IMR-90 (cell line): ENCODE data around the gene RPS6KA2. TPM values are rescaled to one million over a fixed set of nuclear protein-coding genes. Genes with fewer than 3 reads are reported as not detected.

Experiments used
- ATAC-seq: fragments of 200-7000 bp; cut with Tn5 transposase; 2 replicates; pipeline ENCODE4 v1.9.1; 2020; ENCODE audit warnings: low read depth, mild to moderate bottlenecking, moderate library complexity
- BruUV-seq: library from RNA; stranded (reverse); fragments of 400-500 nt; replicated peaks from 2 replicates; lab custom pipeline; 2021; lab: Mats Ljungman, UMichigan
- CTCF ChIA-PET: fragments of 300-600 bp; formaldehyde crosslinking; extraction: SDS; loops from one replicate; lab custom pipeline; 2021; ENCODE audit warnings: antibody characterized with exemption; lab: Yijun Ruan, JAX
- POLR2A ChIA-PET: fragments of 300-600 bp; sonication (Branson Sonifier 250); formaldehyde crosslinking; loops from one replicate; lab custom pipeline; 2022; ENCODE audit warnings: antibody characterized with exemption; ENCODE audit not compliant: unreplicated experiment; lab: Charles Lee
- DNase-seq: peaks from one replicate; pipeline ENCODE4 v3.0.0; 2013
- H2AFZ ChIP-seq: replicated peaks from 2 replicates; pipeline ENCODE3; 2013; ENCODE audit warnings: low read length, mild to moderate bottlenecking; ENCODE audit not compliant: poor library complexity
- H2AK5ac ChIP-seq: 2 replicates; pipeline ENCODE4 v1.6.1; 2013; ENCODE audit warnings: low read depth, low read length, inconsistent platforms
- H2AK9ac ChIP-seq: replicated peaks from 2 replicates; pipeline ENCODE3; 2013; ENCODE audit warnings: mild to moderate bottlenecking, low read depth, low read length, moderate library complexity; ENCODE audit not compliant: poor library complexity
- H2BK120ac ChIP-seq: 2 replicates; pipeline ENCODE4 v1.6.1; 2013; ENCODE audit warnings: low read depth, low read length, inconsistent platforms
- H2BK15ac ChIP-seq: 3 replicates; pipeline ENCODE4 v1.6.1; 2013; ENCODE audit warnings: low read depth, low read length, inconsistent platforms
- H2BK20ac ChIP-seq: 2 replicates; pipeline ENCODE4 v1.6.1; 2013; ENCODE audit warnings: low read depth, mild to moderate bottlenecking, inconsistent platforms, low read length, moderate library complexity
- H2BK5ac ChIP-seq: 2 replicates; pipeline ENCODE4 v1.6.1; 2013; ENCODE audit warnings: mild to moderate bottlenecking, low read depth, low read length, inconsistent platforms; ENCODE audit not compliant: poor library complexity, severe bottlenecking
- H3K14ac ChIP-seq: replicated peaks from 2 replicates; pipeline ENCODE4 v1.6.1; 2013; ENCODE audit warnings: low read depth, low read length, inconsistent platforms
- H3K18ac ChIP-seq: 2 replicates; pipeline ENCODE4 v1.6.1; 2013; ENCODE audit warnings: low read depth, low read length, control low read depth
- H3K23ac ChIP-seq: 2 replicates; pipeline ENCODE4 v1.6.1; 2013; ENCODE audit warnings: low read depth, low read length, inconsistent platforms
- H3K27ac ChIP-seq: 2 replicates; pipeline ENCODE4 v1.5.1; 2013; ENCODE audit warnings: mild to moderate bottlenecking, control low read depth, low read length; ENCODE audit not compliant: insufficient read depth
- H3K27me3 ChIP-seq: 2 replicates; pipeline ENCODE4 v1.6.1; 2013; ENCODE audit warnings: low read length; ENCODE audit not compliant: control insufficient read depth, insufficient read depth
- H3K36me3 ChIP-seq: 2 replicates; pipeline ENCODE4 v1.6.1; 2013; ENCODE audit warnings: low read length, mixed read lengths; ENCODE audit not compliant: control insufficient read depth, insufficient read depth
- H3K4ac ChIP-seq: 2 replicates; pipeline ENCODE4 v1.6.1; 2013; ENCODE audit warnings: low read depth, low read length, inconsistent platforms
- H3K4me1 ChIP-seq: 2 replicates; pipeline ENCODE4 v1.6.1; 2013; ENCODE audit warnings: low read length, mixed read lengths; ENCODE audit not compliant: control insufficient read depth, insufficient read depth
- H3K4me2 ChIP-seq: 2 replicates; pipeline ENCODE4 v1.6.1; 2013; ENCODE audit warnings: low read depth, mild to moderate bottlenecking, control low read depth, low read length, moderate library complexity
- H3K4me3 ChIP-seq: 2 replicates; pipeline ENCODE4 v1.5.1; 2013; ENCODE audit warnings: low read depth, mild to moderate bottlenecking, control low read depth, low read length, moderate library complexity; ENCODE audit not compliant: insufficient read depth
- H3K56ac ChIP-seq: 2 replicates; pipeline ENCODE4 v1.6.1; 2013; ENCODE audit warnings: low read length, inconsistent platforms; ENCODE audit not compliant: insufficient read depth; ENCODE audit errors: extremely low read depth
- H3K79me1 ChIP-seq, 2 experiments: 2 replicates each; pipeline ENCODE4 v1.6.1; 2013; ENCODE audit warnings: low read length in 2 of 2, inconsistent platforms in 1 of 2, low read depth in 1 of 2
- H3K9ac ChIP-seq: 2 replicates; pipeline ENCODE4 v1.6.1; 2013; ENCODE audit warnings: low read depth, low read length, control low read depth
- H3K9me1 ChIP-seq: 2 replicates; pipeline ENCODE4 v1.6.1; 2013; ENCODE audit warnings: low read length, inconsistent platforms; ENCODE audit not compliant: insufficient read depth
- H3K9me3 ChIP-seq: 2 replicates; pipeline ENCODE4 v1.6.1; 2013; ENCODE audit warnings: low read length; ENCODE audit not compliant: control insufficient read depth, insufficient read depth
- H4K20me1 ChIP-seq: 2 replicates; pipeline ENCODE4 v1.6.1; 2013; ENCODE audit warnings: low read length, inconsistent platforms; ENCODE audit not compliant: insufficient read depth
- H4K5ac ChIP-seq: 2 replicates; pipeline ENCODE4 v1.6.1; 2013; ENCODE audit warnings: mild to moderate bottlenecking, low read depth, low read length, control low read depth
- H4K8ac ChIP-seq, 2 experiments: 2 replicates each; pipeline ENCODE4 v1.6.1; 2013; ENCODE audit warnings: low read depth in 2 of 2, low read length in 2 of 2, control low read depth in 1 of 2, inconsistent platforms in 1 of 2
- H4K91ac ChIP-seq: 2 replicates; pipeline ENCODE4 v1.6.1; 2013; ENCODE audit warnings: low read depth, low read length, inconsistent platforms; ENCODE audit not compliant: insufficient read depth
- CHD1 ChIP-seq: IDR thresholded peaks from 2 replicates; pipeline ENCODE4 v1.6.1; 2012; ENCODE audit warnings: low read depth, low read length, improper control_type of control experiment
- FOS ChIP-seq: fragments of 150-350 bp; IDR thresholded peaks from 2 replicates; pipeline ENCODE4 v1.6.1; 2016; ENCODE audit warnings: low read depth, low read length
- MAZ ChIP-seq: IDR thresholded peaks from 2 replicates; pipeline ENCODE4 v1.6.1; 2012; ENCODE audit warnings: low read depth, mild to moderate bottlenecking, low read length, improper control_type of control experiment, moderate library complexity, borderline replicate concordance
- POLR2A ChIP-seq: IDR thresholded peaks from 2 replicates; pipeline ENCODE4 v1.6.1; 2012; ENCODE audit warnings: mild to moderate bottlenecking, low read depth, low read length
- RAD21 ChIP-seq: IDR thresholded peaks from 2 replicates; pipeline ENCODE4 v1.6.1; 2012; ENCODE audit warnings: low read length, improper control_type of control experiment
- RCOR1 ChIP-seq: IDR thresholded peaks from 2 replicates; pipeline ENCODE4 v1.6.1; 2012; ENCODE audit warnings: mild to moderate bottlenecking, low read length, improper control_type of control experiment; ENCODE audit not compliant: insufficient replicate concordance
- WGBS, 2 experiments: methylation state at CpG; one replicate each; pipeline versions ENCODE4 v1.1.5 to v1.1.7; 2013; ENCODE audit warnings: missing lambda C conversion rate in 2 of 2; ENCODE audit not compliant: insufficient read length in 1 of 2; ENCODE audit errors: extremely low coverage in 2 of 2; 5-methylcytosine and 5-hydroxymethylcytosine counted together
- dilution Hi-C: fragments of 300-500 bp; cut with HindIII; formaldehyde crosslinking; loops from one replicate; pipeline ENCODE4 v1.14.3; 2018; ENCODE audit warnings: low sequenced_read_pairs; ENCODE audit not compliant: unreplicated experiment
- in situ Hi-C: fragments of 300-500 bp; cut with MboI; formaldehyde crosslinking; loops from 3 replicates; pipeline ENCODE4 v1.14.3; 2019; ENCODE audit warnings: low sequenced_read_pairs, inconsistent platforms, mixed read lengths
- intact Hi-C: fragments of 100-400 bp; cut with micrococcal nuclease; formaldehyde crosslinking; loops from 2 replicates; pipeline ENCODE4 v1.10.0; 2022
- polyA plus RNA-seq, 3 experiments: library from polyadenylated mRNA; depleted of rRNA; stranded (reverse); fragments of >200 nt; gene quantifications; 2 replicates each; pipeline ENCODE4 v1.2.3, GENCODE V29; 2012; ENCODE audit warnings: low replicate concordance in 1 of 3
- total RNA-seq: library from RNA; depleted of rRNA; stranded (reverse); fragments of >200 nt; gene quantifications from 2 replicates; pipeline ENCODE4 v1.2.3, GENCODE V29; 2012

RPS6KA2 gene
- total and polyA plus RNA-seq, 2 of the 4 experiments (the other 2 are of a cell fraction) = 26.9 to 31.3 TPM

- H3K23ac ChIP-seq = peak overlapping the region; percentile 81
- H3K27me3 ChIP-seq = no peaks in the 10 kb centered on the region
- peaks cover 12% of the 10 kb centered on the region; the same call in 1 of the 2 replicates for H4K20me1 ChIP-seq
- DNase-seq = no peak
- H2AK5ac ChIP-seq = peak overlapping the region; percentile 88
- intact Hi-C loops (loop anchor here (2.0 kb wide), 1 partner anchor 48 kb away; no protein-coding TSS in a partner anchor), in situ Hi-C loops (no loop called here), dilution Hi-C loops (no loop called here)
- peak overlapping the region; percentile 82 for H3K14ac ChIP-seq
- H2BK5ac ChIP-seq = peak overlapping the region; percentile 90
- peak overlapping the region; percentile 86; the same call in 1 of the 2 replicates for H3K56ac ChIP-seq
- WGBS, 2 experiments = no CpG with 5 or more reads among the region's 8 CpGs
- no peak; the same call in 1 of the 2 replicates for ATAC-seq
- POLR2A ChIA-PET = no interaction called here
- peak overlapping the region; percentile 79 for H3K9ac ChIP-seq
- peak overlapping the region; percentile 69 for H3K4me2 ChIP-seq
- H2BK120ac ChIP-seq = peak overlapping the region; percentile 81
- H3K9me1 ChIP-seq = peaks cover 37% of the 10 kb centered on the region
- peak overlapping the region; percentile 29 to 67; a peak in 3 of 4 replicates for H4K8ac ChIP-seq
- H3K4me1 ChIP-seq = peaks cover 36% of the 10 kb centered on the region
- peak overlapping the region; percentile 92 for H3K27ac ChIP-seq
- H3K36me3 ChIP-seq = peaks cover 15% of the 10 kb centered on the region
- BruUV-seq = no TSS peak
- CTCF ChIA-PET = interaction anchor here (1.8 kb wide), 1 partner anchor 25 kb away, joined by 4 read pairs; no protein-coding TSS in a partner anchor
- peak overlapping the region; percentile 35 for H2AFZ ChIP-seq
- peak overlapping the region; percentile 85 for H4K5ac ChIP-seq
- peak overlapping the region; percentile 66 for H2BK20ac ChIP-seq
- H2AK9ac ChIP-seq = peak overlapping the region; percentile 8
- peak overlapping the region; percentile 75 for H3K18ac ChIP-seq
- peak overlapping the region; percentile 81 for H4K91ac ChIP-seq
- H3K79me1 ChIP-seq = peaks cover 48 to 73% of the 10 kb centered on the region in 2 experiments
- peak overlapping the region; percentile 74; the same call in 2 of the 3 replicates for H2BK15ac ChIP-seq
- peak overlapping the region; percentile 74 for H3K4ac ChIP-seq
- H3K4me3 ChIP-seq = no peak overlapping the region
- H3K9me3 ChIP-seq = no peaks in the 10 kb centered on the region
- TF ChIP-seq RAD21 (no peak), POLR2A (no peak), RCOR1 (no peak), CHD1 (no peak), FOS (no peak), MAZ (no peak)
These were observed 6.5 kb downstream of the RPS6KA2 start for GRCh38 chr6:166620478-166621113.
